Panc1 (cell line): ENCODE data around the gene FBXL3.

Experiments
- POLR2AphosphoS5 ChIP-seq: IDR thresholded peaks from 2 replicates; pipeline ENCODE4 v1.6.1; 2012; ENCODE audit warnings: mild to moderate bottlenecking, low read depth, low read length, moderate library complexity
- REST ChIP-seq, 2 experiments: IDR thresholded peaks; 2 replicates each; pipeline ENCODE4 v1.6.1; 2011 to 2012; ENCODE audit warnings: low read depth in 2 of 2, control low read depth in 1 of 2, low read length in 1 of 2, mild to moderate bottlenecking in 1 of 2, moderate library complexity in 1 of 2; ENCODE audit not compliant: insufficient read depth in 1 of 2
- TF ChIP-seq, protein P1 (sequence below): fragments of 450-650 bp; IDR thresholded peaks from 2 replicates; pipeline ENCODE4 v1.5.1; 2017; ENCODE audit warnings: mild to moderate bottlenecking

GRCh38 chr13:76993021-76993420, 33.9 kb downstream of the FBXL3 start:
- TF ChIP-seq REST (IDR thresholded peaks at IDR 0.05; ENCODE audit: insufficient read depth in 1 of 2, low read depth in 2 of 2, low read length in 1 of 2) (no peak), POLR2AphosphoS5 (no peak)
- TF ChIP-seq, protein P1, sequence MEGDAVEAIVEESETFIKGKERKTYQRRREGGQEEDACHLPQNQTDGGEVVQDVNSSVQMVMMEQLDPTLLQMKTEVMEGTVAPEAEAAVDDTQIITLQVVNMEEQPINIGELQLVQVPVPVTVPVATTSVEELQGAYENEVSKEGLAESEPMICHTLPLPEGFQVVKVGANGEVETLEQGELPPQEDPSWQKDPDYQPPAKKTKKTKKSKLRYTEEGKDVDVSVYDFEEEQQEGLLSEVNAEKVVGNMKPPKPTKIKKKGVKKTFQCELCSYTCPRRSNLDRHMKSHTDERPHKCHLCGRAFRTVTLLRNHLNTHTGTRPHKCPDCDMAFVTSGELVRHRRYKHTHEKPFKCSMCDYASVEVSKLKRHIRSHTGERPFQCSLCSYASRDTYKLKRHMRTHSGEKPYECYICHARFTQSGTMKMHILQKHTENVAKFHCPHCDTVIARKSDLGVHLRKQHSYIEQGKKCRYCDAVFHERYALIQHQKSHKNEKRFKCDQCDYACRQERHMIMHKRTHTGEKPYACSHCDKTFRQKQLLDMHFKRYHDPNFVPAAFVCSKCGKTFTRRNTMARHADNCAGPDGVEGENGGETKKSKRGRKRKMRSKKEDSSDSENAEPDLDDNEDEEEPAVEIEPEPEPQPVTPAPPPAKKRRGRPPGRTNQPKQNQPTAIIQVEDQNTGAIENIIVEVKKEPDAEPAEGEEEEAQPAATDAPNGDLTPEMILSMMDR, result no peak
